ENCODE data around the gene HAND2. TPM values are rescaled to one million over a fixed set of nuclear protein-coding genes. Genes with fewer than 3 reads are reported as not detected.
A peak's percentile ranks its signal among the peaks of the same experiment; 100 is the strongest.

Gene HAND2
- polyA plus RNA-seq, 2 donors = 1.4 to 2.0 TPM

DNA sequence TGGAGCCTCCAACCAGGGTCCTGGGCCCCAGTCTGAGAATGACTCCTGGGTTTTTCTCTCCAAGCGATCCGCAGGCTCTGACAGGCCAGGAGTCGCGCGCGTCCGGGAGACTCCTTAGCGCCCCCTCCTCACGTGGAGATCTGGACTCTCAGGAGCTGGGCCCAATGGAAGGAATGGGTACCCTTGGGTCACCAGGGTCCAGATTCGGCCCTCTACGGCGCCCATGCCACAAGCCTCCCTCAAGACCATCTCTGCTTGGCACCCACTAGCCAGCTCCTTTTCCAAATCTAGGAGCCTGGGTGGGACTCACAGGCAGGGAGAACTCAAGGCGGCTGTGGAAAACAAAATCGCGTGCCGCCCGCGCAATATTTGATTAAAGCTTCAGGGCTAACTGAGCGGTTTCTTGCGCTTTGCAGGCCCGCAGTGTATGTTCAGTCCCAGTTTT, 7.1 kb downstream of the HAND2 start:
- peak overlapping the region in 1 of 2 donors; percentile 30 for H3K4me3 ChIP-seq (ENCODE audit: low read depth in 1 of 2, low read length in 2 of 2)

DNA sequence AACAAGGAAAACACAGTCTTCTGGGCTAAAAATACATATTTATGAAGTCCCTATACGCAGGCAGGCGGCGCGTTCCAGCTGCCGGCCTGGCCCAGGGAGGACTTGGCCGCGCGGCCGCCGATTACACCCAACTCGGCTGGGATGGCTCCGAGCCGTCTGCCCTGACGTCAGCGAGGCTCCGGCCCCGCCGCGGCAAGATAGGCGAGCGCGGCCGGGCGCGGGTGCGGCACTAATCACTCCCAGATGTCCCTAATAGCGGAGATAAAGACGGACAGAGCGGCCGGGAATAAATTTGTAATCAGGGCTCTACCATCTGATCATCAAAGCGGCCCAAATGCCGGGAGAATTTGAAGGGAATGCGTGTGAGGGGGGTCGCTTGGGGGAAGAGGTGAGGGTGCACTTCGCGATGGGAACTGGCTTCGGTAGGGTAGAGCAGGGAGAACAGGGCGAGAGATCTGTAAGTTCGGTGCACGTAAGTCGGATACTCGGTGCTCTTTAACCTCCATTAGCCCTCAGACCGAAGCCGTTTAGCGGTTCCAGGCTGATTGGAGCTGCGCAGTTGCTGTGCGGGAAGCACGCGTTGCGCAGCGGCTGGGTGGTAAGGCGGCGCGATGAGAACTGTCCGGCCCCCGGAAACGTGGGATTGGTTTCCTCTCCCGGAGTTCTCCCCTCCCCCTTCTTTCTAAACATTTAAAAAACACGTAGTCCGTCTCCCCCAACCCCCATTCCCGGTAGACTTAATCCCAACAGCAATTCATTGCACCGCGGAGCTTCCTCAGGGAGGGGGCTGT, 7.7 kb downstream of the HAND2 start:
- peaks cover 0 to 10% of the 10 kb centered on the region in 2 donors for H3K4me1 ChIP-seq (ENCODE audit: control insufficient read depth in 2 of 2, insufficient read depth in 2 of 2, low read length in 1 of 2)
- WGBS, 2 donors = 4% methylated on average over 57 to 63 of the region's 63 CpGs
- H3K27me3 ChIP-seq (ENCODE audit: control insufficient read depth in 1 of 2, insufficient read depth in 2 of 2, low read length in 2 of 2) = peaks cover 16 to 44% of the 10 kb centered on the region in 2 donors
- H3K4me3 ChIP-seq (ENCODE audit: low read depth in 1 of 2, low read length in 2 of 2) = peak overlapping the region; percentile 3 to 30
- peaks cover 2 to 19% of the 10 kb centered on the region in 2 donors for H3K9me3 ChIP-seq (ENCODE audit: control insufficient read depth in 2 of 2, insufficient read depth in 1 of 2, low read depth in 1 of 2, low read length in 1 of 2)
- H3K27ac ChIP-seq (ENCODE audit: low read depth in 2 of 2, low read length in 1 of 2) = peak overlapping the region; percentile 25 to 69
- no peaks in the 10 kb centered on the region for H3K36me3 ChIP-seq (ENCODE audit: control insufficient read depth in 2 of 2, insufficient read depth in 2 of 2, low read length in 1 of 2)

More for the DNA sequence above, 7.1 kb downstream of the HAND2 start:
- Histone ChIP-seq H3K4me1 (ENCODE audit: control insufficient read depth in 2 of 2, insufficient read depth in 2 of 2, low read length in 1 of 2) (peaks cover 0 to 10% of the 10 kb centered on the region in 2 donors), H3K9me3 (ENCODE audit: control insufficient read depth in 2 of 2, insufficient read depth in 1 of 2, low read depth in 1 of 2, low read length in 1 of 2) (peaks cover 2 to 19% of the 10 kb centered on the region in 2 donors), H3K36me3 (ENCODE audit: control insufficient read depth in 2 of 2, insufficient read depth in 2 of 2, low read length in 1 of 2) (no peaks in the 10 kb centered on the region), H3K27me3 (ENCODE audit: control insufficient read depth in 1 of 2, insufficient read depth in 2 of 2, low read length in 2 of 2) (peaks cover 16 to 46% of the 10 kb centered on the region in 2 donors), H3K27ac (ENCODE audit: low read depth in 2 of 2, low read length in 1 of 2) (peak overlapping the region in 1 of 2 donors; percentile 24)
- WGBS, 2 donors = 26 to 28% methylated on average over 21 of the region's 21 CpGs

- peaks cover 21 to 45% of the 10 kb centered on the region in 2 donors for H3K27me3 ChIP-seq (ENCODE audit: control insufficient read depth in 1 of 2, insufficient read depth in 2 of 2, low read length in 2 of 2)
- no peaks in the 10 kb centered on the region for H3K36me3 ChIP-seq (ENCODE audit: control insufficient read depth in 2 of 2, insufficient read depth in 2 of 2, low read length in 1 of 2)
- peak overlapping the region in 1 of 2 donors; percentile 30 for H3K4me3 ChIP-seq (ENCODE audit: low read depth in 1 of 2, low read length in 2 of 2)
- H3K4me1 ChIP-seq (ENCODE audit: control insufficient read depth in 2 of 2, insufficient read depth in 2 of 2, low read length in 1 of 2) = peaks cover 2 to 10% of the 10 kb centered on the region in 2 donors
- WGBS, 2 donors = 12 to 16% methylated on average over 27 of the region's 27 CpGs
- H3K9me3 ChIP-seq (ENCODE audit: control insufficient read depth in 2 of 2, insufficient read depth in 1 of 2, low read depth in 1 of 2, low read length in 1 of 2) = peaks cover 2 to 20% of the 10 kb centered on the region in 2 donors
- peak overlapping the region in 1 of 2 donors; percentile 69 for H3K27ac ChIP-seq (ENCODE audit: low read depth in 2 of 2, low read length in 1 of 2)
Measured at GRCh38 chr4:173521467-173522159, 8.4 kb downstream of the HAND2 start.

- no peak overlapping the region for H3K27ac ChIP-seq (ENCODE audit: low read depth in 2 of 2, low read length in 1 of 2)
- WGBS, 2 donors = 43 to 47% methylated on average over 10 of the region's 10 CpGs
- H3K9me3 ChIP-seq (ENCODE audit: control insufficient read depth in 2 of 2, insufficient read depth in 1 of 2, low read depth in 1 of 2, low read length in 1 of 2) = peaks cover 2 to 20% of the 10 kb centered on the region in 2 donors
- no peaks in the 10 kb centered on the region for H3K36me3 ChIP-seq (ENCODE audit: control insufficient read depth in 2 of 2, insufficient read depth in 2 of 2, low read length in 1 of 2)
- H3K4me1 ChIP-seq (ENCODE audit: control insufficient read depth in 2 of 2, insufficient read depth in 2 of 2, low read length in 1 of 2) = peaks cover 2 to 10% of the 10 kb centered on the region in 2 donors
- no peak overlapping the region for H3K4me3 ChIP-seq (ENCODE audit: low read depth in 1 of 2, low read length in 2 of 2)
- H3K27me3 ChIP-seq (ENCODE audit: control insufficient read depth in 1 of 2, insufficient read depth in 2 of 2, low read length in 2 of 2) = peaks cover 26 to 48% of the 10 kb centered on the region in 2 donors
Measured at GRCh38 chr4:173520921-173521466, 9.0 kb downstream of the HAND2 start.

DNA sequence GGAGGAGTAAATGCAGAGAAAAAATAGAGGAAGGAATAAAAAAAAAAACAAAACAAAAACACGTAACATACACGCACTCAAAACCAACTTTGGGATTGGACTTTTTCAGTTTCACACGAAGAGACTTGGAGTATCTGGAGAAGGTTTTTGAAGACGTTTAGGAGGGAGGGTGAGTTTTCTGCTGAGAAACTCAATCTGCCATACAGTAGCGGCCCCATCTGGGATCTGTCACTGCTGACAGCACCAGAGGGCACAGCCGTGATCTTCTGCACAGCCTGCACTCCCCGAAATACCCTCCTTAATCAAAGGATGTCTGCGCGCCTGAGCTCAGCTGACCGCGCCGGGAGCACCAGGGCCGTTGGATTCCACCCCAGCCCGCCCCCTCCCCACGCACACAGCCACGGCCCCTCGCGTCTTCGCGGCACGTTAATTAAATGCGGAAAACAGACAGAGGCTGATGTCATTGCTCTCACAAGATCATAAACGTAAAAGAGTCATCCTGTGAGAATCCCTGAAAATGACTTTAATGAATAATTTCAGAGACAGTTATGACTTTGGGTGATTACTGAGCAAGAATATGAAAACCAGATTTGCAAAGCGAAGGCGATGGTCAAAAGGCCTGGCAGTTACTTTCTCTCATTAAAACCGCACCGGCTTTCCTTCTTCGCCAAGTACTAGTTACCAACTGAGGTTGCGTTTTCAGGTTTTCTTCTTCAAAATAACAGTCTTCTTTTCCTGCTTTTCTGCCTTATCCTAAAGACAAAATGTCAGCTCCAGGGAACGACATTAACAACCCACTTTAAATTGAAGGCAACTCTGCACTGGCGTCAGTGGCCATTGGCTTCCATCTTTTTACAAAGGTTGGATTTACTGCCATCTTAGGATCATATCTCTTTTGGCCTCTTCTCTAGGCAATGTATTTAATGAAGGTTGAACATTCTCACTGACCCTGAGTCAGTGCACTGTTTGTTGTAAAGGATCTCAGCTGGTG, 10.6 kb downstream of the HAND2 start:
- peaks cover 2 to 10% of the 10 kb centered on the region in 2 donors for H3K4me1 ChIP-seq (ENCODE audit: control insufficient read depth in 2 of 2, insufficient read depth in 2 of 2, low read length in 1 of 2)
- H3K27me3 ChIP-seq (ENCODE audit: control insufficient read depth in 1 of 2, insufficient read depth in 2 of 2, low read length in 2 of 2) = peaks cover 23 to 52% of the 10 kb centered on the region in 2 donors
- H3K36me3 ChIP-seq (ENCODE audit: control insufficient read depth in 2 of 2, insufficient read depth in 2 of 2, low read length in 1 of 2) = no peaks in the 10 kb centered on the region
- no peak overlapping the region for H3K27ac ChIP-seq (ENCODE audit: low read depth in 2 of 2, low read length in 1 of 2)
- peaks cover 2 to 20% of the 10 kb centered on the region in 2 donors for H3K9me3 ChIP-seq (ENCODE audit: control insufficient read depth in 2 of 2, insufficient read depth in 1 of 2, low read depth in 1 of 2, low read length in 1 of 2)
- no peak overlapping the region for H3K4me3 ChIP-seq (ENCODE audit: low read depth in 1 of 2, low read length in 2 of 2)
- WGBS, 2 donors = 30 to 32% methylated on average over 31 of the region's 31 CpGs

DNA sequence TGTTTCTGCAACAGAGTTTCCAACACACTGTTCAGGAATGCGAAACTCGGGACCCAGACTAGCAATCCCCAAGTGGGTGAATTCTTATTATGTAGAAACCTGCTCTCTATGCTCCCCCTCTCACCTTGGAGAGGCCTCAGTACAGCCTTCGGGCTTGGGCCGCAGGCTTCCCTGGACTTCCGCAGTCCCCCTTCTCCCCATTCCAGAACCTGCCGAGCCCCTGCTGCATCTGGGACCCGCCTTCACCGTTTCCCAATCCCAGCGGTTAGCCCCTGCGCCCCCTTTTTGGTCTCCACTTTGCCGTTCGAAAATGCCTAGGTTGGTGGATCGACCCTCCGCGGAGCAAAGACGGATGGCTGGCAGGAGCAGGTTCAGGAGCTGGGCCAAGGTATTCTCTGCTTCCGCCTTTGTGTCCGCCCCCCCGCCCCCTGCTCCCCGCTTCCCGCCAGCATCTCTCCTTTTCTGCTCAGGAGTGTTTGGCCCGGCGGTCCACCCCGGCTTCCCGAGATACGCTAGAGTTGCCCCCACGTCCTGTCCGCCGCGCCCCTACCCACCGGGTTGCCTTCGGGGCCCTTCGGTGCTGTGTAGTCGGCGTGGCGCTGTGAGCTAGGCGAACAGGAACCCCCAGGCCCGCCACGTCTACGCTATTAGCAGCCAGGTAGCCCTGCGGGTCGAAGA, 11.5 kb downstream of the HAND2 start:
- peak overlapping the region in 1 of 2 donors; percentile 52 for H3K27ac ChIP-seq (ENCODE audit: low read depth in 2 of 2, low read length in 1 of 2)
- WGBS, 2 donors = 13% methylated on average over 40 to 42 of the region's 42 CpGs
- H3K4me1 ChIP-seq (ENCODE audit: control insufficient read depth in 2 of 2, insufficient read depth in 2 of 2, low read length in 1 of 2) = peaks cover 2 to 10% of the 10 kb centered on the region in 2 donors
- H3K4me3 ChIP-seq (ENCODE audit: low read depth in 1 of 2, low read length in 2 of 2) = peak overlapping the region in 1 of 2 donors; percentile 20
- H3K27me3 ChIP-seq (ENCODE audit: control insufficient read depth in 1 of 2, insufficient read depth in 2 of 2, low read length in 2 of 2) = peaks cover 20 to 50% of the 10 kb centered on the region in 2 donors
- no peaks in the 10 kb centered on the region for H3K36me3 ChIP-seq (ENCODE audit: control insufficient read depth in 2 of 2, insufficient read depth in 2 of 2, low read length in 1 of 2)
- peaks cover under 1 to 18% of the 10 kb centered on the region in 2 donors for H3K9me3 ChIP-seq (ENCODE audit: control insufficient read depth in 2 of 2, insufficient read depth in 1 of 2, low read depth in 1 of 2, low read length in 1 of 2)

DNA sequence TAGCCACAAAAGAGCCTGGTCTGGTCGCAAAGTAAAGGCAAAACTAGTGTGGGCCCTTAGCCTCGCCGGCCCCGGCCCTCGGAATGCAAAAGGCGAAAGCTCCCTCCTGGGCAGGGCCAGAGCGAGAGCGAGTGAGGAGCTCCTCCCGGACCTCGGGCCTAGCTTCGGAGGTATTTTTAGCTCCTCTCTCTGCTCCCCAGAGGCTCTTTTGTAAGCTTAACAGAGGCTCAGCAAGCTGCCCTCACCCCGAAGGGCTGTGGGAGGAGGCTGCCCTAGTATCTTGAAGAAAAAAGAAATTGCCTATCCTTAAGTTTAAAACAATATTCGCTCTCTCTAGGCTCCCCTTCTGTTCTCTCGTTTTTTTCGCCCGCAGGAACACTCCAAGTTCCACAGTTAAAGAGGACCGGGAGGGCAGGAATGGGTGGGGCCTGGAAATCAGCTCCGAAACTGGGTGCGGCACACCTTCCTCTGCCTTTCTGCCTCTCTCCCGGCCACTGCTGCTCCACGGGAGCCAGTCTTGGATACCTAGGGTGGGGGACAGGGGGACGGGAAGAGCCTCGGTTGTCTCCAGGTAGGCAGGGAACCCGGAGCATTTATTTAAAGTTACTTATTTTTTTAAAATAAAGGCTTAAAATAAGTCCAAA, 12.1 kb downstream of the HAND2 start:
- H3K27ac ChIP-seq (ENCODE audit: low read depth in 2 of 2, low read length in 1 of 2) = peak overlapping the region in 1 of 2 donors; percentile 16
- peaks cover 2 to 10% of the 10 kb centered on the region in 2 donors for H3K4me1 ChIP-seq (ENCODE audit: control insufficient read depth in 2 of 2, insufficient read depth in 2 of 2, low read length in 1 of 2)
- no peaks in the 10 kb centered on the region for H3K36me3 ChIP-seq (ENCODE audit: control insufficient read depth in 2 of 2, insufficient read depth in 2 of 2, low read length in 1 of 2)
- WGBS, 2 donors = 21 to 22% methylated on average over 24 of the region's 24 CpGs
- H3K4me3 ChIP-seq (ENCODE audit: low read depth in 1 of 2, low read length in 2 of 2) = peak overlapping the region in 1 of 2 donors; percentile 20
- H3K27me3 ChIP-seq (ENCODE audit: control insufficient read depth in 1 of 2, insufficient read depth in 2 of 2, low read length in 2 of 2) = peaks cover 16 to 45% of the 10 kb centered on the region in 2 donors
- peaks cover 0 to 13% of the 10 kb centered on the region in 2 donors for H3K9me3 ChIP-seq (ENCODE audit: control insufficient read depth in 2 of 2, insufficient read depth in 1 of 2, low read depth in 1 of 2, low read length in 1 of 2)
